Liver (tissue), 9 donors: ENCODE data around the gene AFAP1L2. TPM values are rescaled to one million over a fixed set of nuclear protein-coding genes. Genes with fewer than 3 reads are reported as not detected.

ENCODE experiments used
- DNase-seq: peaks from one replicate; pipeline ENCODE4 v3.0.0-alpha.2; 2017; ENCODE audit warnings: low spot score
- H3K27ac ChIP-seq, 2 donors: one replicate each; pipeline ENCODE4 v1.7.0; 2013; ENCODE audit warnings: inconsistent platforms in 2 of 2, low read length in 2 of 2, control low read depth in 1 of 2, low read depth in 1 of 2, mild to moderate bottlenecking in 1 of 2
- H3K27me3 ChIP-seq, 4 donors: one replicate each; pipeline versions ENCODE4 v1.6.1 to v1.7.0; 2013; ENCODE audit warnings: low read length in 3 of 4, inconsistent platforms in 1 of 4, mild to moderate bottlenecking in 1 of 4, moderate library complexity in 1 of 4; ENCODE audit not compliant: control insufficient read depth in 4 of 4, insufficient read depth in 4 of 4
- H3K36me3 ChIP-seq, 4 donors: one replicate each; pipeline versions ENCODE4 v1.6.1 to v1.7.0; 2013; ENCODE audit warnings: low read length in 3 of 4, mild to moderate bottlenecking in 3 of 4, low read depth in 1 of 4, moderate library complexity in 1 of 4; ENCODE audit not compliant: control insufficient read depth in 4 of 4, insufficient read depth in 3 of 4
- H3K4me1 ChIP-seq, 4 donors: one replicate each; pipeline versions ENCODE4 v1.6.1 to v1.7.0; 2013; ENCODE audit warnings: low read length in 3 of 4, mild to moderate bottlenecking in 3 of 4, moderate library complexity in 1 of 4; ENCODE audit not compliant: control insufficient read depth in 4 of 4, insufficient read depth in 4 of 4
- H3K4me3 ChIP-seq, 3 donors: one replicate each; pipeline versions ENCODE4 v1.6.1 to v1.7.0; 2013; ENCODE audit warnings: low read length in 3 of 3, control low read depth in 1 of 3, low read depth in 1 of 3, mild to moderate bottlenecking in 1 of 3
- H3K9ac ChIP-seq, 2 donors: one replicate each; pipeline ENCODE4 v1.7.0; 2013; ENCODE audit warnings: low read length in 2 of 2, mild to moderate bottlenecking in 2 of 2, moderate library complexity in 2 of 2, control low read depth in 1 of 2, low read depth in 1 of 2
- H3K9me3 ChIP-seq, 4 donors: one replicate each; pipeline versions ENCODE4 v1.6.1 to v1.7.0; 2013; ENCODE audit warnings: low read length in 3 of 4; ENCODE audit not compliant: control insufficient read depth in 4 of 4
- ATF3 ChIP-seq: IDR thresholded peaks from 2 replicates; pipeline ENCODE4 v1.6.1; 2016; ENCODE audit warnings: antibody characterized with exemption
- FOXA1 ChIP-seq: IDR thresholded peaks from 2 replicates; pipeline ENCODE4 v1.6.1; 2016; ENCODE audit warnings: antibody characterized with exemption
- FOXA2 ChIP-seq: IDR thresholded peaks from 2 replicates; pipeline ENCODE4 v1.6.1; 2016; ENCODE audit warnings: antibody characterized with exemption
- GABPA ChIP-seq, 2 donors: IDR thresholded peaks in 1 of 2; conservative IDR thresholded peaks in 1 of 2; 2 replicates each; pipeline ENCODE4 v1.6.1; 2016; ENCODE audit warnings: antibody characterized with exemption in 2 of 2, mild to moderate bottlenecking in 1 of 2, moderate library complexity in 1 of 2
- HNF4G ChIP-seq: IDR thresholded peaks from 2 replicates; pipeline ENCODE4 v1.6.1; 2016; ENCODE audit warnings: antibody characterized with exemption
- JUND ChIP-seq, 2 donors: IDR thresholded peaks; 2 replicates each; pipeline ENCODE4 v1.6.1; 2016; ENCODE audit warnings: antibody characterized with exemption in 2 of 2
- NR2F2 ChIP-seq: IDR thresholded peaks from 2 replicates; pipeline ENCODE4 v1.6.1; 2016; ENCODE audit warnings: antibody characterized with exemption
- RAD21 ChIP-seq, 2 donors: IDR thresholded peaks; 2 replicates each; pipeline ENCODE4 v1.6.1; 2016; ENCODE audit warnings: antibody characterized with exemption in 2 of 2, mild to moderate bottlenecking in 2 of 2
- RXRA ChIP-seq, 2 donors: IDR thresholded peaks; 2 replicates each; pipeline ENCODE4 v1.6.1; 2017 to 2018; ENCODE audit warnings: antibody characterized with exemption in 2 of 2, mild to moderate bottlenecking in 1 of 2
- SP1 ChIP-seq: IDR thresholded peaks from 2 replicates; pipeline ENCODE4 v1.6.1; 2018; ENCODE audit warnings: antibody characterized with exemption, mild to moderate bottlenecking
- TAF1 ChIP-seq: conservative IDR thresholded peaks from 2 replicates; pipeline ENCODE4 v1.6.1; 2016; ENCODE audit warnings: antibody characterized with exemption, mild to moderate bottlenecking
- WGBS: extraction: QIAGEN DNeasy Blood & Tissue Kit; methylation state at CpG from one replicate; pipeline ENCODE4 v1.1.7; 2013; 5-methylcytosine and 5-hydroxymethylcytosine counted together
- polyA plus RNA-seq, 2 donors: library from polyadenylated mRNA; stranded (reverse) in 1 of 2; unstranded in 1 of 2; fragments of 200-250 nt in 1 of 2; fragments of >200 nt in 1 of 2; fragmentation: Nextera tagmentation in 1 of 2; extraction: Ambion mirVana in 1 of 2; gene quantifications; one replicate each; pipeline versions ENCODE4 v1.2.1 to v1.2.3, GENCODE V29; 2013 to 2015
- total RNA-seq, 2 donors: library from RNA; depleted of rRNA; stranded (reverse); fragments of >200 nt; gene quantifications; one replicate each; pipeline ENCODE4 v1.2.3, GENCODE V29; 2014
- TF ChIP-seq, protein P1 (sequence below): IDR thresholded peaks from 2 replicates; pipeline ENCODE4 v1.6.1; 2016; ENCODE audit warnings: antibody characterized with exemption, mild to moderate bottlenecking
- TF ChIP-seq, protein P2 (sequence below): fragments of 150-350 bp; IDR thresholded peaks from 2 replicates; pipeline ENCODE4 v1.5.1; 2017; ENCODE audit warnings: improper control_type of control experiment, low read depth, low read length; ENCODE audit not compliant: missing input control
- TF ChIP-seq, protein P3 (sequence below): IDR thresholded peaks from 2 replicates; pipeline ENCODE4 v1.6.1; 2016; ENCODE audit warnings: antibody characterized with exemption
- TF ChIP-seq, protein P4 (sequence below): IDR thresholded peaks from 2 replicates; pipeline ENCODE4 v1.6.1; 2016; ENCODE audit warnings: antibody characterized with exemption
- donor health status: healthy.
- donor health status: healthy.
- donor health status: healthy.
- donor health status: healthy.
- donor health status: healthy.

The AFAP1L2 gene
- total and polyA plus RNA-seq, 4 donors = 0.53 to 1.8 (median 1.3) TPM

DNA sequence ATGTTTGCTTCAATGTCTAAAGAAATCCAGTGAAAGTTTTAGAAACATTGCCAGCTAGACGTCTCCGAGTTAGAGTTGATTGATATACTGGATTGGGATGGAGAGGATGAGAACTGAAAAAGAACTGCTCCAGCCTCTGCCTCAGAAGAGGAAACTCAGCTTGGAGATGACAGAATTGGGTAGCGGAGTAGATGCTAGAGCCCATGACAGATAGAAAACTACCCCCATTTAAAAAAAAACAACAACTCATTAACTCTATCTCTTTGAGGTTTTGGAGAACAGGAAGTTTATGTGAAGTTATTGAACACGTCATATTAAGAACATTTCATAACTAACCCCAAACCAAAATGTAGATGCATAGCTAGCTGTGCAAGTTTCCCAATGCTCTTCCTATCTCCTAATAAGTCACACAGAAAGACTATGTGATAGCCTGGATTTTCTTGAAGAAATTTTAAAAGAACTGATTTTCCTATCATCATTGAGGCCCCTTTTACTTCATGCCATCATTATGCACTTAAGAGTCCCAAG lies 28.3 kb upstream of the AFAP1L2 start:
- 90% methylated on average over 4 of the region's 4 CpGs for WGBS
- H3K36me3 ChIP-seq = peaks cover 3 to 43% (median 28%) of the 10 kb centered on the region in 4 donors

DNA sequence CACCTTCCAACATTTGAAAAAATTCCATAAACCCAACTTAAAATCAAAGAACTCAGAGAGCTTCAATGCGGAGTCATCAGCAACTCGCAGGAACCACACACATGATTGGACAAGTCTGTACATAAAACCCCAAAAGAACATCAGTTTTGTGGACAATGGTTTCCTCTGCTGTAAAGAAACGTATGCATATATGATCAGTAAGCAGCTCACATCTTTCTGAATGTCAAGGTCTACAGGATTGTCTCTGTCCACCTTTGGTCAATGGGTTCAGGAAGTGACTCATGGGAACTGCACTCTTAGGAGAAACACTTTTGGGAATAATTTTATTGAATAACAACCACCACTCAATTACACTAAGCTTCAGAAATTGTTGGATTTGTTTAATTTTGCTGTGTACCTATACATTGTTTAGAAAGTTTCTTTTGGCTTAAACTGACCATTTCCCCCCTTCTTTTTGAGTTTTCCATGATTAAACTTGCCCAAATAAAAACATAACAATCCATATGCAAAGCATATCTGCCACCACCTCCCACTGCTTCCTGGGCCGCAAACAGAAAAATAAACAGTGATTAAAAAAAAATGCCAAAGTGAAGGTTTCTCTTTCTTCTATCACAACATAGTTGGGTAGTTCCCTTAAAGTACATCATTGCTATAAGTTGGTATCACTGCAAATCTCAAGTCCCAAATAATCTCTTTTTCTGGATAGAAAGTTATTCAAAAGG lies 27.3 kb upstream of the AFAP1L2 start:
- Histone ChIP-seq H3K9ac (no peak overlapping the region), H3K9me3 (no peaks in the 10 kb centered on the region), H3K4me3 (no peak overlapping the region), H3K36me3 (peaks cover 3 to 33% (median 21%) of the 10 kb centered on the region in 4 donors), H3K27ac (no peak overlapping the region), H3K27me3 (no peaks in the 10 kb centered on the region), H3K4me1 (no peaks in the 10 kb centered on the region)
- DNase-seq = no peak
- 94% methylated on average over 4 of the region's 4 CpGs for WGBS
- TF ChIP-seq HNF4G (no peak), GABPA (IDR thresholded peaks at IDR 0.05 in 1 of 2, conservative IDR thresholded peaks at IDR 0.05 in 1 of 2) (no peak), RAD21 (IDR thresholded peaks at IDR 0.05) (no peak), FOXA1 (no peak), TAF1 (no peak), JUND (IDR thresholded peaks at IDR 0.05) (no peak), ATF3 (no peak), RXRA (IDR thresholded peaks at IDR 0.05) (no peak), SP1 (no peak), NR2F2 (no peak)
- TF ChIP-seq, protein P1, sequence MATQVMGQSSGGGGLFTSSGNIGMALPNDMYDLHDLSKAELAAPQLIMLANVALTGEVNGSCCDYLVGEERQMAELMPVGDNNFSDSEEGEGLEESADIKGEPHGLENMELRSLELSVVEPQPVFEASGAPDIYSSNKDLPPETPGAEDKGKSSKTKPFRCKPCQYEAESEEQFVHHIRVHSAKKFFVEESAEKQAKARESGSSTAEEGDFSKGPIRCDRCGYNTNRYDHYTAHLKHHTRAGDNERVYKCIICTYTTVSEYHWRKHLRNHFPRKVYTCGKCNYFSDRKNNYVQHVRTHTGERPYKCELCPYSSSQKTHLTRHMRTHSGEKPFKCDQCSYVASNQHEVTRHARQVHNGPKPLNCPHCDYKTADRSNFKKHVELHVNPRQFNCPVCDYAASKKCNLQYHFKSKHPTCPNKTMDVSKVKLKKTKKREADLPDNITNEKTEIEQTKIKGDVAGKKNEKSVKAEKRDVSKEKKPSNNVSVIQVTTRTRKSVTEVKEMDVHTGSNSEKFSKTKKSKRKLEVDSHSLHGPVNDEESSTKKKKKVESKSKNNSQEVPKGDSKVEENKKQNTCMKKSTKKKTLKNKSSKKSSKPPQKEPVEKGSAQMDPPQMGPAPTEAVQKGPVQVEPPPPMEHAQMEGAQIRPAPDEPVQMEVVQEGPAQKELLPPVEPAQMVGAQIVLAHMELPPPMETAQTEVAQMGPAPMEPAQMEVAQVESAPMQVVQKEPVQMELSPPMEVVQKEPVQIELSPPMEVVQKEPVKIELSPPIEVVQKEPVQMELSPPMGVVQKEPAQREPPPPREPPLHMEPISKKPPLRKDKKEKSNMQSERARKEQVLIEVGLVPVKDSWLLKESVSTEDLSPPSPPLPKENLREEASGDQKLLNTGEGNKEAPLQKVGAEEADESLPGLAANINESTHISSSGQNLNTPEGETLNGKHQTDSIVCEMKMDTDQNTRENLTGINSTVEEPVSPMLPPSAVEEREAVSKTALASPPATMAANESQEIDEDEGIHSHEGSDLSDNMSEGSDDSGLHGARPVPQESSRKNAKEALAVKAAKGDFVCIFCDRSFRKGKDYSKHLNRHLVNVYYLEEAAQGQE = no peak
- TF ChIP-seq, protein P2, sequence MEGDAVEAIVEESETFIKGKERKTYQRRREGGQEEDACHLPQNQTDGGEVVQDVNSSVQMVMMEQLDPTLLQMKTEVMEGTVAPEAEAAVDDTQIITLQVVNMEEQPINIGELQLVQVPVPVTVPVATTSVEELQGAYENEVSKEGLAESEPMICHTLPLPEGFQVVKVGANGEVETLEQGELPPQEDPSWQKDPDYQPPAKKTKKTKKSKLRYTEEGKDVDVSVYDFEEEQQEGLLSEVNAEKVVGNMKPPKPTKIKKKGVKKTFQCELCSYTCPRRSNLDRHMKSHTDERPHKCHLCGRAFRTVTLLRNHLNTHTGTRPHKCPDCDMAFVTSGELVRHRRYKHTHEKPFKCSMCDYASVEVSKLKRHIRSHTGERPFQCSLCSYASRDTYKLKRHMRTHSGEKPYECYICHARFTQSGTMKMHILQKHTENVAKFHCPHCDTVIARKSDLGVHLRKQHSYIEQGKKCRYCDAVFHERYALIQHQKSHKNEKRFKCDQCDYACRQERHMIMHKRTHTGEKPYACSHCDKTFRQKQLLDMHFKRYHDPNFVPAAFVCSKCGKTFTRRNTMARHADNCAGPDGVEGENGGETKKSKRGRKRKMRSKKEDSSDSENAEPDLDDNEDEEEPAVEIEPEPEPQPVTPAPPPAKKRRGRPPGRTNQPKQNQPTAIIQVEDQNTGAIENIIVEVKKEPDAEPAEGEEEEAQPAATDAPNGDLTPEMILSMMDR = no peak
- TF ChIP-seq, protein P3, sequence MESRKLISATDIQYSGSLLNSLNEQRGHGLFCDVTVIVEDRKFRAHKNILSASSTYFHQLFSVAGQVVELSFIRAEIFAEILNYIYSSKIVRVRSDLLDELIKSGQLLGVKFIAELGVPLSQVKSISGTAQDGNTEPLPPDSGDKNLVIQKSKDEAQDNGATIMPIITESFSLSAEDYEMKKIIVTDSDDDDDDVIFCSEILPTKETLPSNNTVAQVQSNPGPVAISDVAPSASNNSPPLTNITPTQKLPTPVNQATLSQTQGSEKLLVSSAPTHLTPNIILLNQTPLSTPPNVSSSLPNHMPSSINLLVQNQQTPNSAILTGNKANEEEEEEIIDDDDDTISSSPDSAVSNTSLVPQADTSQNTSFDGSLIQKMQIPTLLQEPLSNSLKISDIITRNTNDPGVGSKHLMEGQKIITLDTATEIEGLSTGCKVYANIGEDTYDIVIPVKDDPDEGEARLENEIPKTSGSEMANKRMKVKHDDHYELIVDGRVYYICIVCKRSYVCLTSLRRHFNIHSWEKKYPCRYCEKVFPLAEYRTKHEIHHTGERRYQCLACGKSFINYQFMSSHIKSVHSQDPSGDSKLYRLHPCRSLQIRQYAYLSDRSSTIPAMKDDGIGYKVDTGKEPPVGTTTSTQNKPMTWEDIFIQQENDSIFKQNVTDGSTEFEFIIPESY = no peak

More for the DNA sequence above, 28.3 kb upstream of the AFAP1L2 start:
- DNase-seq = no peak
- TF ChIP-seq RXRA (IDR thresholded peaks at IDR 0.05) (no peak), GABPA (IDR thresholded peaks at IDR 0.05 in 1 of 2, conservative IDR thresholded peaks at IDR 0.05 in 1 of 2) (no peak), FOXA1 (no peak), ATF3 (no peak), TAF1 (no peak), NR2F2 (no peak), FOXA2 (no peak), JUND (IDR thresholded peaks at IDR 0.05) (no peak), HNF4G (no peak)
- TF ChIP-seq, protein P1 = no peak
- TF ChIP-seq, protein P4, sequence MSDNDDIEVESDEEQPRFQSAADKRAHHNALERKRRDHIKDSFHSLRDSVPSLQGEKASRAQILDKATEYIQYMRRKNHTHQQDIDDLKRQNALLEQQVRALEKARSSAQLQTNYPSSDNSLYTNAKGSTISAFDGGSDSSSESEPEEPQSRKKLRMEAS = no peak
- H3K9ac ChIP-seq = no peak overlapping the region
- no peak overlapping the region for H3K27ac ChIP-seq
- no peaks in the 10 kb centered on the region for H3K9me3 ChIP-seq
- H3K27me3 ChIP-seq = no peaks in the 10 kb centered on the region
- no peaks in the 10 kb centered on the region for H3K4me1 ChIP-seq
- H3K4me3 ChIP-seq = no peak overlapping the region
